ENCODE measurements around the gene GRAMD4.

GRAMD4 gene

DNA sequence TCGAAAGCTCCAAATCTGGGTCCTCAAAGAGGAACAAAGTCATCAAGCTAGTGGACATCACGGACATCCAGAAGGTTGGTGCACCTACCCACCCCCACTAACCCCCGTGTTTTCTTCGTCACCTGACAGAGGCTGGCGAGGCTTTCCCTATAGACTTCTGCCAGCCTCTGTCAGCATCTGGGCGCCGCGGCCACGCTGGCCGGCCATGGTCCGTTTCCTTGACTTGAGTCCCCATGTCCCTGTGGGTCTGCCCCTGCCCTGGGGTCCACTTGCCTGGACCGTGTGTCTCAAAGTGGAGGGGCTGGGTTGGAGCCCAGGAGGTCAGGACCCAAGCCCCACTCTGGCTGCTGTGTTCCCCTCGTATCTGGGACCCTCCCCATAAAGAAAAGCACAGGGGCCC is 55.3 kb downstream of the GRAMD4 start:
- Mint-ChIP-seq H3K9me3 (no peaks in the 10 kb centered on the region), H3K36me3 (ENCODE audit: low read depth) (no peaks in the 10 kb centered on the region), H3K4me3 (no peak overlapping the region), H3K27me3 (ENCODE audit: low read depth, poor library complexity) (no peaks in the 10 kb centered on the region), H3K27ac (no peak overlapping the region), H3K4me1 (no peaks in the 10 kb centered on the region)
- DNase-seq, result no peak
- TF ChIP-seq, protein P1, sequence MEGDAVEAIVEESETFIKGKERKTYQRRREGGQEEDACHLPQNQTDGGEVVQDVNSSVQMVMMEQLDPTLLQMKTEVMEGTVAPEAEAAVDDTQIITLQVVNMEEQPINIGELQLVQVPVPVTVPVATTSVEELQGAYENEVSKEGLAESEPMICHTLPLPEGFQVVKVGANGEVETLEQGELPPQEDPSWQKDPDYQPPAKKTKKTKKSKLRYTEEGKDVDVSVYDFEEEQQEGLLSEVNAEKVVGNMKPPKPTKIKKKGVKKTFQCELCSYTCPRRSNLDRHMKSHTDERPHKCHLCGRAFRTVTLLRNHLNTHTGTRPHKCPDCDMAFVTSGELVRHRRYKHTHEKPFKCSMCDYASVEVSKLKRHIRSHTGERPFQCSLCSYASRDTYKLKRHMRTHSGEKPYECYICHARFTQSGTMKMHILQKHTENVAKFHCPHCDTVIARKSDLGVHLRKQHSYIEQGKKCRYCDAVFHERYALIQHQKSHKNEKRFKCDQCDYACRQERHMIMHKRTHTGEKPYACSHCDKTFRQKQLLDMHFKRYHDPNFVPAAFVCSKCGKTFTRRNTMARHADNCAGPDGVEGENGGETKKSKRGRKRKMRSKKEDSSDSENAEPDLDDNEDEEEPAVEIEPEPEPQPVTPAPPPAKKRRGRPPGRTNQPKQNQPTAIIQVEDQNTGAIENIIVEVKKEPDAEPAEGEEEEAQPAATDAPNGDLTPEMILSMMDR (IDR thresholded peaks at IDR 0.05), result no peak

DNA sequence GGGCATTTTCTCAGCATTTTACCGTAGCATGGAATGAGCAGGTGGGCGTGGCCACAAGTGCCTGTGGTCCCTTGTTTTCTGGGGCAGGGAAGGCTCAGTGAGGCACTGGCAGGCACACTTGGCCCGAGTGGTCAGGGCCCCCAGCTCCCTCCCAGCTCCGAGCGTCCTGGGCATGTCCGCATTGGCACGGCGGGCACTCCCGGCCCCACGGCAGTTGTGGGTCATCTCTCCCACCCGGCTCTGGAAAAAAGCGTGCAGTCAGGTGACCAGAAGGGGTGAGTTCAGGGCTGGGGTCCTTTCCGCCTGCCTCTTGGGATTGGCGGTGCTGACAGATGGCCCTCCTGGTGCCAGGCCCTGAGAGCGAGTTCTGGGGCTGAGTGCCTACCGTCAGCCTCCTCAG is 55.8 kb downstream of the GRAMD4 start:
- Mint-ChIP-seq H3K4me3 (no peak overlapping the region), H3K27ac (no peak overlapping the region), H3K27me3 (ENCODE audit: low read depth, poor library complexity) (no peaks in the 10 kb centered on the region), H3K4me1 (no peaks in the 10 kb centered on the region), H3K36me3 (ENCODE audit: low read depth) (no peaks in the 10 kb centered on the region), H3K9me3 (no peaks in the 10 kb centered on the region)
- DNase-seq, result no peak
- TF ChIP-seq, protein P1 (IDR thresholded peaks at IDR 0.05), result no peak

DNA sequence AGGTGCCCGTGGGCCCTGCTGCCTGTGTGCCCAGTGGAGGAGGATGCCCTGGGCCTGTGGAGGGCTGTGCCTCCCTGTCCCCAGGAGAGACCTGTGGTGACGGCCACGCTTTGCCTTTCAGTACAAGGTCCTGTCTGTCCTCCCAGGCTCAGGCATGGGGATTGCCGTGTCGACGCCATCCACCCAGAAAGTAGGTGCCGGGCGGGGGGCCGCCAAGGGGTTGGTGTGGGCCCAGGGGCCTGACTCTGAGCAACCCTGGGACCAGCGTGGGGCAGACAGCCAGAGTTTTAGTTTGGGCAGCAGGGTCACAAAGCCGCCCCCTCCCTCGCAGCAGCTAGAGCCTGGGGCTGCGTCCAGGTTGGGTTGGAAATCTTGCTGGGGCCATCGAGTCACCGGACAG is 56.3 kb downstream of the GRAMD4 start:
- DNase-seq, result no peak
- TF ChIP-seq, protein P1 (IDR thresholded peaks at IDR 0.05), result no peak
- Mint-ChIP-seq H3K27me3 (ENCODE audit: low read depth, poor library complexity) (no peaks in the 10 kb centered on the region), H3K36me3 (ENCODE audit: low read depth) (no peaks in the 10 kb centered on the region), H3K27ac (no peak overlapping the region), H3K4me3 (no peak overlapping the region), H3K9me3 (no peaks in the 10 kb centered on the region), H3K4me1 (no peaks in the 10 kb centered on the region)

GRCh38 chr22:46676881-46677280 is 56.7 kb downstream of the GRAMD4 start:
- no peak for DNase-seq
- no peaks in the 10 kb centered on the region for H3K27me3 Mint-ChIP-seq (ENCODE audit: low read depth, poor library complexity)
- TF ChIP-seq, protein P1 (IDR thresholded peaks at IDR 0.05), result no peak
- H3K4me3 Mint-ChIP-seq, result no peak overlapping the region
- H3K4me1 Mint-ChIP-seq, result no peaks in the 10 kb centered on the region
- no peak overlapping the region for H3K27ac Mint-ChIP-seq
- no peaks in the 10 kb centered on the region for H3K36me3 Mint-ChIP-seq (ENCODE audit: low read depth)
- no peaks in the 10 kb centered on the region for H3K9me3 Mint-ChIP-seq

- TF ChIP-seq, protein P1 (IDR thresholded peaks at IDR 0.05), result no peak
- Mint-ChIP-seq H3K27ac (no peak overlapping the region), H3K36me3 (ENCODE audit: low read depth) (no peaks in the 10 kb centered on the region), H3K4me3 (no peak overlapping the region), H3K27me3 (ENCODE audit: low read depth, poor library complexity) (no peaks in the 10 kb centered on the region), H3K9me3 (no peaks in the 10 kb centered on the region), H3K4me1 (no peaks in the 10 kb centered on the region)
- DNase-seq, result no peak
Observed at GRCh38 chr22:46677323-46678002, 57.3 kb downstream of the GRAMD4 start.

- Mint-ChIP-seq H3K27me3 (ENCODE audit: low read depth, poor library complexity) (no peaks in the 10 kb centered on the region), H3K27ac (no peak overlapping the region), H3K36me3 (ENCODE audit: low read depth) (no peaks in the 10 kb centered on the region), H3K9me3 (no peaks in the 10 kb centered on the region), H3K4me1 (no peaks in the 10 kb centered on the region), H3K4me3 (no peak overlapping the region)
- no peak for DNase-seq
- TF ChIP-seq, protein P1 (IDR thresholded peaks at IDR 0.05), result no peak
Observed at GRCh38 chr22:46678003-46678657, 57.9 kb downstream of the GRAMD4 start.
